Pancreas (tissue), 10 donors: ENCODE results near the gene S100A3. TPM values are rescaled to one million over a fixed set of nuclear protein-coding genes. Genes with fewer than 3 reads are reported as not detected.
"Not testable (repeated sequence)": the region's sequence is repeated elsewhere in the genome, so short reads cannot be mapped to it uniquely, and the experiment has no call there.

ENCODE experiments used
- ATAC-seq, 4 donors: fragments of 200-7000 bp; cut with Tn5 transposase; one replicate each; pipeline versions ENCODE4 v1.8.0 to v1.9.1; 2020; ENCODE audit warnings: mild to moderate bottlenecking in 4 of 4, moderate library complexity in 4 of 4
- DNase-seq, 6 donors: peaks; one replicate each; pipeline ENCODE4 v3.0.0-alpha.2; 2020
- FAIRE-seq: peaks from 2 replicates; lab custom pipeline; 2012; peaks lifted over from hg19 to GRCh38; lab: Jason Lieb, UNC
- H3K27ac ChIP-seq, 4 donors: fragments of 200-600 bp; sonication (generic); 1 replicate in 3 of 4; 2 replicates in 1 of 4; pipeline versions ENCODE4 v1.5.0 to v1.8.0; 2020
- H3K27me3 ChIP-seq, 4 donors: fragments of 200-600 bp; one replicate each; pipeline ENCODE4 v1.8.0; 2021
- H3K36me3 ChIP-seq, 3 donors: fragments of 200-600 bp; sonication (generic) in 1 of 3; one replicate each; pipeline versions ENCODE4 v1.5.0 to v1.8.0; 2020 to 2021
- H3K4me1 ChIP-seq, 3 donors: fragments of 200-600 bp; one replicate each; pipeline ENCODE4 v1.8.0; 2021
- H3K4me3 ChIP-seq, 4 donors: fragments of 200-600 bp; sonication (generic) in 2 of 4; one replicate each; pipeline versions ENCODE4 v1.5.0 to v1.8.0; 2020 to 2021
- H3K9me3 ChIP-seq, 4 donors: fragments of 200-600 bp; one replicate each; pipeline ENCODE4 v1.8.0; 2021
- WGBS, 2 donors: extraction: QIAGEN DNeasy Blood & Tissue Kit; methylation state at CpG; one replicate each; pipeline ENCODE4 v1.1.7; 2013; 5-methylcytosine and 5-hydroxymethylcytosine counted together
- intact Hi-C, 3 donors: fragments of 100-400 bp; cut with DNase I; formaldehyde crosslinking; loops; one replicate each; pipeline versions ENCODE4 v1.11.1 to v1.14.2; 2022
- polyA plus RNA-seq, 2 donors: library from polyadenylated mRNA; stranded (reverse); fragments of 200-250 nt; gene quantifications; one replicate each; pipeline ENCODE4 v1.2.3, GENCODE V29; 2013
- total RNA-seq, 6 donors: library from RNA; stranded (reverse); fragmentation: NEBNext Ultra II Directional in 4 of 6; extraction: Animal tissue kit (Norgen Biotek cat#: 25700) in 4 of 6; gene quantifications; one replicate each; pipeline versions ENCODE4 v1.2.1 to v1.2.4, GENCODE V29; 2021 to 2023
- TF ChIP-seq, protein P1 (sequence below), 4 donors: fragments of 200-600 bp; sonication (generic) in 3 of 4; IDR thresholded peaks; one replicate each; pipeline versions ENCODE4 v1.5.0 to v1.8.0; 2021; ENCODE audit warnings: antibody characterized with exemption in 4 of 4
- donor health status: healthy with polysubstance abuse.
- donor health status: DM: no; HTN: no; CAD: no; lungs with moderate emphysema.
- donor health status: DM: no; HTN: no; CAD: no.
- donor health status: control.
- donor health status: control.
- donor health status: Bipolar disorder and iron deficiency.
- donor health status: DM: yes; HTN: yes; CAD: no.
- donor health status: DM: no; HTN: no; CAD: no.
- donor health status: DM: no; HTN: no; CAD: no.
- donor health status: DM: yes; HTN: yes; CAD: no.

The S100A3 gene
- total and polyA plus RNA-seq, 8 donors = 0.20 to 1.1 (median 0.66) TPM; not detected in 3

- WGBS, 2 donors = 69 to 76% methylated on average over 4 of the region's 4 CpGs
These were observed 28.1 kb upstream of the S100A3 start for GRCh38 chr1:153577138-153577537.

DNA sequence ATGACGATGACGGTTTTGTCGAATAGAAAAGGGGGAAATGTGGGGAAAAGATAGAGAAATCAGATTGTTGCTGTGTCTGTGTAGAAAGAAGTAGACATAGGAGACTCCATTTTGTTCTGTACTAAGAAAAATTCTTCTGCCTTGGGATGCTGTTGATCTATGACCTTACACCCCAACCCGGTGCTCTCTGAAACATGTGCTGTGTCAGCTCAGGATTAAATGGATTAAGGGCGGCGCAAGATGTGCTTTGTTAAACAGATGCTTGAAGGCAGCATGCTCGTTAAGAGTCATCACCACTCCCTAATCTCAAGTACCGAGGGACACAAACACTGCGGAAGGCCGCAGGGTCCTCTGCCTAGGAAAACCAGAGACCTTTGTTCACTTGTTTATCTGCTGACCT is 26.4 kb upstream of the S100A3 start:
- not testable (repeated sequence) for H3K36me3 ChIP-seq, DNase-seq, H3K27me3 ChIP-seq, FAIRE-seq, H3K9me3 ChIP-seq, H3K4me3 ChIP-seq, H3K4me1 ChIP-seq, ATAC-seq, H3K27ac ChIP-seq
- intact Hi-C loops = loop anchor here in 1 of 3 donors (10.0 kb wide), 1 partner anchor 49 kb away; the partner anchor contains the start of genes S100A1 and S100A13
- WGBS, 2 donors = 81 to 89% methylated on average over 9 to 10 of the region's 10 CpGs

More at GRCh38 chr1:153577138-153577537, 28.1 kb upstream of the S100A3 start:
- H3K36me3 ChIP-seq = no peaks in the 10 kb centered on the region
- no peaks in the 10 kb centered on the region for H3K27me3 ChIP-seq
- TF ChIP-seq, protein P1, sequence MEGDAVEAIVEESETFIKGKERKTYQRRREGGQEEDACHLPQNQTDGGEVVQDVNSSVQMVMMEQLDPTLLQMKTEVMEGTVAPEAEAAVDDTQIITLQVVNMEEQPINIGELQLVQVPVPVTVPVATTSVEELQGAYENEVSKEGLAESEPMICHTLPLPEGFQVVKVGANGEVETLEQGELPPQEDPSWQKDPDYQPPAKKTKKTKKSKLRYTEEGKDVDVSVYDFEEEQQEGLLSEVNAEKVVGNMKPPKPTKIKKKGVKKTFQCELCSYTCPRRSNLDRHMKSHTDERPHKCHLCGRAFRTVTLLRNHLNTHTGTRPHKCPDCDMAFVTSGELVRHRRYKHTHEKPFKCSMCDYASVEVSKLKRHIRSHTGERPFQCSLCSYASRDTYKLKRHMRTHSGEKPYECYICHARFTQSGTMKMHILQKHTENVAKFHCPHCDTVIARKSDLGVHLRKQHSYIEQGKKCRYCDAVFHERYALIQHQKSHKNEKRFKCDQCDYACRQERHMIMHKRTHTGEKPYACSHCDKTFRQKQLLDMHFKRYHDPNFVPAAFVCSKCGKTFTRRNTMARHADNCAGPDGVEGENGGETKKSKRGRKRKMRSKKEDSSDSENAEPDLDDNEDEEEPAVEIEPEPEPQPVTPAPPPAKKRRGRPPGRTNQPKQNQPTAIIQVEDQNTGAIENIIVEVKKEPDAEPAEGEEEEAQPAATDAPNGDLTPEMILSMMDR (IDR thresholded peaks at IDR 0.05) = no peak
- H3K4me3 ChIP-seq = no peak overlapping the region
- FAIRE-seq (no peak), DNase-seq (no peak), ATAC-seq (no peak)
- no peaks in the 10 kb centered on the region for H3K9me3 ChIP-seq
- intact Hi-C loops = loop anchor here in 1 of 3 donors (10.0 kb wide), 1 partner anchor 48 kb away; the partner anchor contains the start of genes S100A1 and S100A13
- H3K27ac ChIP-seq = no peak overlapping the region
- no peaks in the 10 kb centered on the region for H3K4me1 ChIP-seq

DNA sequence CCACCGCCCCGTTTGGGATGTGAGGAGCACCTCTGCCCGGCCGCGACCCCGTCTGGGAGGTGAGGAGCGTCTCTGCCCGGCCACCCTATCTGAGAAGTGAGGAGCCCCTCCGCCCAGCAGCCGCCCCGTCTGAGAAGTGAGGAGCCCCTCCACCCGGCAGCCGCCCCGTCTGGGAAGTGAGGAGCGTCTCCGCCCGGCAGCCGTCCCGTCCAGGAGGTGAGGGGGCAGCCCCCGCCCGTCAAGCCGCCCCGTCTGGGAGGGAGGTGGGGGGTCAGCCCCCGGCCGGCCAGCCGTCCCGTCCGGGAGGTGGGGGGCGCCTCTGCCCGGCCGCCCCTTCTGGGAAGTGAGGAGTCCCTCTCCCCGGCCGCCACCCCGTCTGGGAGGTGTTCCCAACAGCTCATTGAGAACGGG is 26.0 kb upstream of the S100A3 start:
- H3K36me3 ChIP-seq, H3K27me3 ChIP-seq, H3K4me1 ChIP-seq, H3K9me3 ChIP-seq, ATAC-seq, H3K27ac ChIP-seq, H3K4me3 ChIP-seq, FAIRE-seq: not testable (repeated sequence)
- DNase-seq = peak in 1 of 6 donors; percentile 58
- intact Hi-C loops = loop anchor here in 1 of 3 donors (10.0 kb wide), 1 partner anchor 50 kb away; the partner anchor contains the start of genes S100A1 and S100A13
- WGBS, 2 donors = 90 to 91% methylated on average over 26 to 35 of the region's 35 CpGs

GRCh38 chr1:153573351-153573750 is 24.3 kb upstream of the S100A3 start:
- Histone ChIP-seq H3K4me3 (no peak overlapping the region), H3K4me1 (peaks cover 0 to 4% (median 0%) of the 10 kb centered on the region in 3 donors), H3K27me3 (no peaks in the 10 kb centered on the region), H3K27ac (peak overlapping the region in 2 of 4 donors; percentile 50 to 51), H3K9me3 (no peaks in the 10 kb centered on the region), H3K36me3 (no peaks in the 10 kb centered on the region)
- ATAC-seq = no peak
- no peak for DNase-seq
- intact Hi-C loops = loop anchor here in 1 of 3 donors (10.0 kb wide), 1 partner anchor 51 kb away; the partner anchor contains the start of genes S100A1 and S100A13
- TF ChIP-seq, protein P1 (IDR thresholded peaks at IDR 0.05) = no peak
- FAIRE-seq = no peak
- 79 to 85% methylated on average over 3 of the region's 3 CpGs for WGBS, 2 donors

- TF ChIP-seq, protein P1 (IDR thresholded peaks at IDR 0.05) = peak; percentile 69 to 88 (median 77)
- FAIRE-seq = no peak
- Histone ChIP-seq H3K36me3 (no peaks in the 10 kb centered on the region), H3K27ac (peak overlapping the region in 2 of 4 donors; percentile 50 to 51), H3K27me3 (no peaks in the 10 kb centered on the region), H3K9me3 (no peaks in the 10 kb centered on the region), H3K4me3 (no peak overlapping the region), H3K4me1 (peaks cover 0 to 9% (median 0%) of the 10 kb centered on the region in 3 donors)
- intact Hi-C loops = loop anchor here in 1 of 3 donors (10.0 kb wide), 1 partner anchor 52 kb away; the partner anchor contains the start of genes S100A1 and S100A13
- ATAC-seq = peak; percentile 90 to 94 (median 92)
- WGBS, 2 donors = 2 to 4% methylated on average over 3 of the region's 3 CpGs
- peak; percentile 80 to 92 (median 84) for DNase-seq
These were observed 23.5 kb upstream of the S100A3 start for GRCh38 chr1:153572569-153573015.

DNA sequence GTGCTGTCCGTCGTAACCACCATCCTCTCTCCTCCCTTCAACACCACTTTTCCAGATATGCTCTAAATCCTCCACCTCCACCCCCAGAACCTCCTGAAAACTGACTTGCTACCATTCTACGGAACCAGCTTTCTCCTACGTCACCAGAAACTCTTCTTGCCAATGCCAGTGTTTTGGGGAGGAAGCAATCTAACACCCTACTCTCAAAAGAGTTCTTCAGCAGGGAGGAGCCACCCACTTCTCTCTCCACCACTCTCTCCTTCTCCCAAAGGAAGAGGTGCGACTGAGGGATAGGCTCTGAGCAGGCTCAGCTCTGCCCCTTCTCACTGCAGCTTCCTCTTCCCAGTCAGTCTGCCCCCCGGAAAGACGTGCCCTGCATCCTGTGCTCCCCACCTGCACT is 22.6 kb upstream of the S100A3 start:
- intact Hi-C loops = loop anchor here in 2 of 3 donors (2.0 to 10.0 kb wide), 2 partner anchors 53 to 59 kb away; partner anchors contain the start of genes S100A1 (in 1 of the 2) and S100A13 (in 1 of the 2)
- peak in 1 of 6 donors; percentile 15 for DNase-seq
- TF ChIP-seq, protein P1 (IDR thresholded peaks at IDR 0.05) = no peak
- Histone ChIP-seq H3K4me3 (no peak overlapping the region), H3K27me3 (no peaks in the 10 kb centered on the region), H3K36me3 (no peaks in the 10 kb centered on the region), H3K9me3 (no peaks in the 10 kb centered on the region), H3K27ac (no peak overlapping the region), H3K4me1 (peaks cover 0 to 14% (median 0%) of the 10 kb centered on the region in 3 donors)
- WGBS, 2 donors = 56 to 73% methylated on average over 7 of the region's 7 CpGs
- ATAC-seq = no peak
- no peak for FAIRE-seq
